ENCODE measurements around the gene BRAT1. TPM values are rescaled to one million over a fixed set of nuclear protein-coding genes. Genes with fewer than 3 reads are reported as not detected.

BRAT1 gene
- total RNA-seq, 2 donors from 2014 or later, result 42.1 to 42.7 TPM

GRCh38 chr7:2507917-2508306 lies 47.4 kb downstream of the BRAT1 start:
- 94 to 100% methylated on average over 2 to 6 of the region's 6 CpGs for WGBS, 2 experiments (ENCODE audit: insufficient coverage in 1 of 2, insufficient read length in 1 of 2)
- no peak for TF ChIP-seq CTCF (conservative IDR thresholded peaks at IDR 0.05)
- no peak for DNase-seq
- peaks cover 15% of the 10 kb centered on the region for H3K4me1 ChIP-seq (ENCODE audit: control insufficient read depth, insufficient read depth, low read length)
- Mint-ChIP-seq H3K27ac (no peak overlapping the region), H3K36me3 (ENCODE audit: low read depth) (no peaks in the 10 kb centered on the region), H3K27me3 (ENCODE audit: insufficient read depth) (no peaks in the 10 kb centered on the region), H3K9me3 (no peaks in the 10 kb centered on the region), H3K4me1 (peaks cover 24% of the 10 kb centered on the region), H3K4me3 (no peak overlapping the region)
- no peak overlapping the region for H3K27ac ChIP-seq (ENCODE audit: low read depth, low read length)
- no peaks in the 10 kb centered on the region for H3K36me3 ChIP-seq (ENCODE audit: control insufficient read depth, insufficient read depth, low read length)
- H3K9ac ChIP-seq (ENCODE audit: extremely low read depth, low read length, poor library complexity, severe bottlenecking), result no peak overlapping the region
- no peaks in the 10 kb centered on the region for H3K27me3 ChIP-seq (ENCODE audit: control insufficient read depth, insufficient read depth, low read length, poor library complexity, severe bottlenecking)
- H3K9me3 ChIP-seq (ENCODE audit: control insufficient read depth, low read length), result no peaks in the 10 kb centered on the region
- H3K4me3 ChIP-seq (ENCODE audit: low read length), result no peak overlapping the region

GRCh38 chr7:2507208-2507916 lies 48.0 kb downstream of the BRAT1 start:
- H3K9ac ChIP-seq (ENCODE audit: extremely low read depth, low read length, poor library complexity, severe bottlenecking), result no peak overlapping the region
- Mint-ChIP-seq H3K9me3 (no peaks in the 10 kb centered on the region), H3K4me3 (no peak overlapping the region), H3K4me1 (peaks cover 18% of the 10 kb centered on the region), H3K27me3 (ENCODE audit: insufficient read depth) (no peaks in the 10 kb centered on the region), H3K27ac (peak overlapping the region; percentile 10), H3K36me3 (ENCODE audit: low read depth) (no peaks in the 10 kb centered on the region)
- peaks cover 15% of the 10 kb centered on the region for H3K4me1 ChIP-seq (ENCODE audit: control insufficient read depth, insufficient read depth, low read length)
- H3K4me3 ChIP-seq (ENCODE audit: low read length), result no peak overlapping the region
- DNase-seq, result no peak
- no peaks in the 10 kb centered on the region for H3K27me3 ChIP-seq (ENCODE audit: control insufficient read depth, insufficient read depth, low read length, poor library complexity, severe bottlenecking)
- H3K27ac ChIP-seq (ENCODE audit: low read depth, low read length), result no peak overlapping the region
- no peaks in the 10 kb centered on the region for H3K36me3 ChIP-seq (ENCODE audit: control insufficient read depth, insufficient read depth, low read length)
- WGBS, 2 experiments (ENCODE audit: insufficient coverage in 1 of 2, insufficient read length in 1 of 2), result 83% methylated on average over 18 to 26 of the region's 26 CpGs
- no peak for TF ChIP-seq CTCF (conservative IDR thresholded peaks at IDR 0.05)
- no peaks in the 10 kb centered on the region for H3K9me3 ChIP-seq (ENCODE audit: control insufficient read depth, low read length)

- Histone ChIP-seq H3K4me1 (ENCODE audit: control insufficient read depth, insufficient read depth, low read length) (no peaks in the 10 kb centered on the region), H3K36me3 (ENCODE audit: control insufficient read depth, insufficient read depth, low read length) (no peaks in the 10 kb centered on the region), H3K9ac (ENCODE audit: extremely low read depth, low read length, poor library complexity, severe bottlenecking) (no peak overlapping the region), H3K27ac (ENCODE audit: low read depth, low read length) (no peak overlapping the region), H3K9me3 (ENCODE audit: control insufficient read depth, low read length) (no peaks in the 10 kb centered on the region), H3K27me3 (ENCODE audit: control insufficient read depth, insufficient read depth, low read length, poor library complexity, severe bottlenecking) (no peaks in the 10 kb centered on the region), H3K4me3 (ENCODE audit: low read length) (no peak overlapping the region)
- Mint-ChIP-seq H3K4me3 (no peak overlapping the region), H3K36me3 (ENCODE audit: low read depth) (no peaks in the 10 kb centered on the region), H3K27ac (no peak overlapping the region), H3K27me3 (ENCODE audit: insufficient read depth) (no peaks in the 10 kb centered on the region), H3K4me1 (peaks cover 13% of the 10 kb centered on the region), H3K9me3 (no peaks in the 10 kb centered on the region)
- DNase-seq, result no peak
- 93 to 100% methylated on average over 6 to 14 of the region's 14 CpGs for WGBS, 2 experiments (ENCODE audit: insufficient coverage in 1 of 2, insufficient read length in 1 of 2)
- TF ChIP-seq CTCF (conservative IDR thresholded peaks at IDR 0.05), result no peak
Measured at GRCh38 chr7:2505401-2505800, 49.9 kb downstream of the BRAT1 start.

Data from endodermal cell (in vitro differentiated cells).